ENCODE data around the gene OST4.
A peak's percentile ranks its signal among the peaks of the same experiment; 100 is the strongest.

The OST4 gene

DNA sequence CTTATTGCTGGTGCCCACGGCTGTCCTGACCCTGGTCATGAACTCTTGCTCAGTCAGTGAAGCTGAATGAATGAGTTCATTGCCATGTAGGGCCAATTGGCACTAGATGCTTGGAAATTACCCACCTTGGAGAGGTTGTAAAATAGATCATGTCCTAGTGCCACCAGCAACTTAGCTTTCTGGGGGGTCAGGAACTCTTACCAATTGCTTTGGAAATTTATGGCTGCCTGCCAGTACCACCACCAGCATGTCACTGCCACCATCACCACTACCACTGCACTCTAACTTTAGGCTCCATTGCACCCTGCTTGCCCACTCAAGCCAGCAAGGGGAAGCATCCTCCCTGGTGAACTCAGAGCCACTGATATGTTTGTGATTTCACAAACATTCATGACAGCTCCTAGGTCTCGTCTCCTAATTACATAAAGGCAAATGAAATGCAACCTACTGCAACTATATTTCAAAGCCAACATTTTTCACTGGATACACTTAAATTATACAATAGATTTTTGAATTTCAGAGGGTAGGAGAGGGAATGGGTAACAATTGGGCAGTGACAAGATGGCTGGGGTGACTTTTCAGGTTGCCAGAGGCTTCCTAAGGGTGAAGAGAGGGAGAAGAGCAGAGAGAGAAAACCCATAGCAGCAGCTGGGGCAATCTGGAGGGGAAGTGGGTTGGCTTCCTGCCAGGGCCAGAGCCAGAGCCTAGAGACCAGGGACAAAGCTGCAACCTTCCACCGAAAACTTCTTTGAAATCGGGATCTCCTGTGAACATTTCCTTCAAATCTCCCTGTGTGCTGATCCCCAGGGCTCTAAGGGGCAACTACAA, 3.5 kb upstream of the OST4 start:
- peak overlapping the region; percentile 36 for H3K4me3 Mint-ChIP-seq
- no peaks in the 10 kb centered on the region for H3K27me3 Mint-ChIP-seq
- H3K9me3 Mint-ChIP-seq, result no peaks in the 10 kb centered on the region
- no peak for DNase-seq
- peaks cover 71% of the 10 kb centered on the region for H3K4me1 Mint-ChIP-seq
- H3K27ac Mint-ChIP-seq, result peak overlapping the region; percentile 13 to 88
- no peak for ATAC-seq

GRCh38 chr2:27073782-27074181, 2.3 kb upstream of the OST4 start:
- ATAC-seq, result no peak
- no peaks in the 10 kb centered on the region for H3K9me3 Mint-ChIP-seq
- H3K4me3 Mint-ChIP-seq, result no peak overlapping the region
- H3K4me1 Mint-ChIP-seq, result peaks cover 80% of the 10 kb centered on the region
- no peaks in the 10 kb centered on the region for H3K27me3 Mint-ChIP-seq
- DNase-seq, result no peak
- no peak overlapping the region for H3K27ac Mint-ChIP-seq

DNA sequence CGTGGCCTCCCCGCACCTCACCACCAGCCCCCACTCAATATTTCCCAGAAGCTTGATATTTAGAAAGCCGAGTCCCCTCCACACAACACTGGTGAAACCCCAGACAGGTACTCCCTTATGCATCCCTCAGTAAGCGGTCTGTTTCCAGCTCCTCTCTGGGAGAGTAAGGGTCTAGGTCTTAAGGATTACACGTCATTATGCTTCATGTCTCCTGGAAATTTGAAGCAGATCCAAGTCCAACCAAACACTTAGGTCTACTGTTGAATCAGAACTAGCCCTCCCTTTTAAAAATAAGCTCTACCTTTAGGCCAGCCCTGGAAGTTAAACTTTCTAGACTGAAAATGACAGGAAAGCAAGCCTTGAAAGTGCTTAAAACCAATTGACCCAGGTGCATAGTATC, 1.5 kb upstream of the OST4 start:
- Mint-ChIP-seq H3K4me3 (peak overlapping the region; percentile 91 to 94), H3K4me1 (peaks cover 86% of the 10 kb centered on the region), H3K9me3 (no peaks in the 10 kb centered on the region), H3K27me3 (no peaks in the 10 kb centered on the region), H3K27ac (no peak overlapping the region)
- DNase-seq (no peak), ATAC-seq (no peak)

DNA sequence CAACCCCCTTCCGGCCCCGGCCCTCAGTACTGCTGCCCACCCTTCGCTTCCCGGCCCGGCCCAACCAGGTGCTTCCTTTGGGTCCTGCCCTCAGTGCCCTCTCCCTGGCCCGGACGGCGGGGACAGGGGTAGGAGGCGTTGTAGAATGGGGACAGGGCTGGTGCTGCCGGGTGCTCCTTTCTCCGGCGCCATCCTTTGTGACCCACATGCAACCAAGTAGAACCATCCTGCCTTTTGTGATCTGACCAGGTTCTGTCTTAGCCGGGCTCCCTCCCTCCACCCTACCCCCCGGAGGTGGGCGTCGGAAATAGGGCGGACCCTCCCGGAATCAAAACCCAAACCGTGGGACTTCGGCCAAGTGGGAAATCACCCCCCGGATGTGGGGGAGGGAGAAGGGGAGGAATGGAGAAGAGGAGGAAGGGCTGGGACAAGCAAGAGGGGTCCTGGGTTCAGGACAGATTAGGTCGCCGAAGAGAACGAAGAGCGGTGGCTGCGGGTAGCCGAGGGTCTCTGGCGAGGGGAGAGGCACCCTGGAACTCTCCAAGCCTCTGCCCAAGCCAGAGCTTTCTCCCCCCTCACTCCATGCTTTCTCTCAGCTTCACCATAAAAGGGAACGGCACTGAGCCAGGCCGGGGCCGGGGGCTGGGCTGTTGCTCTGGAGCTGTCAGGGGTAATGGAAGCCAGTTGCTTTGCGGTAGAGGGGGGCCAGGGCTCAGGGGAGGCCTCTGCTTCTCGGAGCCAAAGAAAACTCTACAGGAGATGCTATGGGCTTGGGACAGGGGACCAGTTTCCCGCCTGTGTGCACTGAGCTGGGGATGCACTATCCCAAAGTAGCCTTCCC, 756 bp upstream of the OST4 start:
- ATAC-seq, result peak; percentile 62
- H3K4me3 Mint-ChIP-seq, result peak overlapping the region; percentile 91 to 94
- peaks cover 80% of the 10 kb centered on the region for H3K4me1 Mint-ChIP-seq
- H3K9me3 Mint-ChIP-seq, result no peaks in the 10 kb centered on the region
- H3K27ac Mint-ChIP-seq, result peak overlapping the region; percentile 79 to 86
- DNase-seq, result peak in 1 of 2 donors; percentile 66
- H3K27me3 Mint-ChIP-seq, result no peaks in the 10 kb centered on the region

GRCh38 chr2:27070653-27071276, 689 bp downstream of the OST4 start:
- H3K27ac Mint-ChIP-seq, result peak overlapping the region; percentile 96 to 98
- H3K4me1 Mint-ChIP-seq, result peaks cover 79% of the 10 kb centered on the region
- no peaks in the 10 kb centered on the region for H3K27me3 Mint-ChIP-seq
- no peaks in the 10 kb centered on the region for H3K9me3 Mint-ChIP-seq
- peak; percentile 5 for ATAC-seq
- peak overlapping the region; percentile 97 to 98 for H3K4me3 Mint-ChIP-seq
- no peak for DNase-seq

DNA sequence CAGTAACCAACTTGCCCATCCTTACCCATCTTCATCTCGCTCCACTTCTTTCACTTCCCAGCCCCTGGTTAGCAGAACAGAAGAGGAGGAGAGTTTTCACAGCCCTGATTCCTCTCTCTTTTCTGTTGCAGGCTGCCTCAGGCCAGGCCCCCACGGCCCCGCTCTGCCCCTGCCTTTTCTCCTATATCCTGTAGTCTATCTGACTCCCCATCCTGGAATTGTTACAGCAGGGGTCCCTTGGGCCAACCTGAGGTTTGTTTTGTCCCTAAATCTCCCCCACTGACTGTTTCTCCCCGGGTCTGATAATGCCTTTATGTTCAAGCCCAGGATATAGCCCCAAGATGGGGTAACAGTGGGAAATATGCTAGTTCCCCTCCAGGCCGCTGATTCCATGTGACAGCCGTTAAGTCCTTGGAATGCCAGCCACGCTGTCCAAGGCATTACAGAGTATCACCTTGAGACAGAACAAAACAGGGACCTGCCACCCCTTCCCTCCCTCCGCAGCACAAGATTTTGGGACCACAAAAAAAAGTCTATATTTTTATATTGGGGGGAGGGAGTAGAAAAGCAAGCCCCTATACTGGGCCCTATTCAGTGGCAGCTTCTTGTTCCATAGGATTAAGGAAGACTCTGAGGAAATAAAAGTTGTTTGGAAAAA, 1.4 kb downstream of the OST4 start:
- H3K4me1 Mint-ChIP-seq, result peaks cover 73% of the 10 kb centered on the region
- peak overlapping the region; percentile 97 to 98 for H3K4me3 Mint-ChIP-seq
- no peaks in the 10 kb centered on the region for H3K9me3 Mint-ChIP-seq
- ATAC-seq (no peak), DNase-seq (no peak)
- peak overlapping the region; percentile 65 to 79 for H3K27ac Mint-ChIP-seq
- H3K27me3 Mint-ChIP-seq, result no peaks in the 10 kb centered on the region

GRCh38 chr2:27069436-27069835, 2.0 kb downstream of the OST4 start:
- H3K4me1 Mint-ChIP-seq, result peaks cover 67% of the 10 kb centered on the region
- H3K4me3 Mint-ChIP-seq, result peak overlapping the region; percentile 97 to 98
- ATAC-seq (no peak), DNase-seq (no peak)
- no peaks in the 10 kb centered on the region for H3K27me3 Mint-ChIP-seq
- H3K9me3 Mint-ChIP-seq, result no peaks in the 10 kb centered on the region
- H3K27ac Mint-ChIP-seq, result peak overlapping the region; percentile 79 to 86

DNA sequence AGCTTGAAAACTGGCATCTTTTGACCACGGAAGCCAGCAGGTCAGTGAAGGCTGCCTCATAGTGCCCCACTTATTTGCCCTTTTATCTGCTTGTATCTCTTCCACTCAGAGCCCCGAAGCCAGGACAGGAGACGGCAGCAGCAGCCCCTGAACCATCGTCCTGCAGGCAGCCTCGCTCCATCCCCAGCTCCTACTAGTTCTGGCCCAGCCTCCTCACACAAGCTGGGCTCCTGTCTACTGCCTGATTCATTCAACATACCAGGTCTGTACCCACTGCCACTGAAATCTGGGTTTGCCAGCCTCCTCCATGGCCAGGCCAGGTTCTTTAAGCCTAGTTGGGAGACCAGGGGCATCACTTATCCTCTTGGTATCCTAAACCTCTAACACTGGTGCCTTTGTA, 4.1 kb downstream of the OST4 start:
- no peak for ATAC-seq
- no peak for DNase-seq

GRCh38 chr2:27065128-27065527, 6.3 kb downstream of the OST4 start:
- Mint-ChIP-seq H3K4me1 (peaks cover 31% of the 10 kb centered on the region), H3K27me3 (no peaks in the 10 kb centered on the region), H3K4me3 (no peak overlapping the region), H3K9me3 (no peaks in the 10 kb centered on the region), H3K27ac (no peak overlapping the region)
- ATAC-seq (no peak), DNase-seq (no peak)

More for the DNA sequence above, 4.1 kb downstream of the OST4 start:
- Mint-ChIP-seq H3K4me3 (no peak overlapping the region), H3K4me1 (peaks cover 46% of the 10 kb centered on the region), H3K27ac (peak overlapping the region in 1 of 2 donors; percentile 51), H3K9me3 (no peaks in the 10 kb centered on the region), H3K27me3 (no peaks in the 10 kb centered on the region)

GRCh38 chr2:27060323-27060722, 11.1 kb downstream of the OST4 start:
- no peaks in the 10 kb centered on the region for H3K9me3 Mint-ChIP-seq
- H3K4me3 Mint-ChIP-seq, result no peak overlapping the region
- no peaks in the 10 kb centered on the region for H3K27me3 Mint-ChIP-seq
- H3K27ac Mint-ChIP-seq, result no peak overlapping the region
- no peaks in the 10 kb centered on the region for H3K4me1 Mint-ChIP-seq
- no peak for DNase-seq
- no peak for ATAC-seq

GRCh38 chr2:27059141-27059820, 12.2 kb downstream of the OST4 start:
- H3K27me3 Mint-ChIP-seq, result no peaks in the 10 kb centered on the region
- H3K9me3 Mint-ChIP-seq, result no peaks in the 10 kb centered on the region
- no peak for ATAC-seq
- H3K27ac Mint-ChIP-seq, result no peak overlapping the region
- no peak overlapping the region for H3K4me3 Mint-ChIP-seq
- no peaks in the 10 kb centered on the region for H3K4me1 Mint-ChIP-seq
- DNase-seq, result no peak

GRCh38 chr2:27058210-27058609, 13.2 kb downstream of the OST4 start:
- H3K4me1 Mint-ChIP-seq, result peaks cover 2% of the 10 kb centered on the region
- no peak overlapping the region for H3K27ac Mint-ChIP-seq
- no peak overlapping the region for H3K4me3 Mint-ChIP-seq
- H3K9me3 Mint-ChIP-seq, result no peaks in the 10 kb centered on the region
- DNase-seq (no peak), ATAC-seq (no peak)
- H3K27me3 Mint-ChIP-seq, result no peaks in the 10 kb centered on the region

DNA sequence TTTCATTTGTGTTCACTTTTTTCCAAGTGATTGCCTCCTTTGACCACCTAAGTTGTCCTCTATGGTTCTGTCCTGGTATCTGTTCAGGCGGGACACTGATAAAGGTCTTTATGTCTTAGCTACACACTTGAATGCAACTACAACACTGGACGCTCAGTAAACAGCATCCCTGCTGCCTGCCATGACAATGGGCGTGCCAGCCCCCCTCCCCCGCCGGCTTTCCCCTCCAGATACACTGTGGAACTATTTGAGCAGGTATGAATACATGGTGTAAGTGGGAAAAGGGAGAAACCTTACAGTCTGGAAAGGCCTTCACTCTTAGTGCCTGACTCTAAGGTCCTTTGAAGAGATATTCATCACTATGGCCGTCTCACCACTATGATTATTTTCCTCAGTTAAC, 14.3 kb downstream of the OST4 start:
- DNase-seq (no peak), ATAC-seq (no peak)
- peaks cover 12% of the 10 kb centered on the region for H3K4me1 Mint-ChIP-seq
- no peaks in the 10 kb centered on the region for H3K27me3 Mint-ChIP-seq
- no peaks in the 10 kb centered on the region for H3K9me3 Mint-ChIP-seq
- no peak overlapping the region for H3K27ac Mint-ChIP-seq
- H3K4me3 Mint-ChIP-seq, result no peak overlapping the region

DNA sequence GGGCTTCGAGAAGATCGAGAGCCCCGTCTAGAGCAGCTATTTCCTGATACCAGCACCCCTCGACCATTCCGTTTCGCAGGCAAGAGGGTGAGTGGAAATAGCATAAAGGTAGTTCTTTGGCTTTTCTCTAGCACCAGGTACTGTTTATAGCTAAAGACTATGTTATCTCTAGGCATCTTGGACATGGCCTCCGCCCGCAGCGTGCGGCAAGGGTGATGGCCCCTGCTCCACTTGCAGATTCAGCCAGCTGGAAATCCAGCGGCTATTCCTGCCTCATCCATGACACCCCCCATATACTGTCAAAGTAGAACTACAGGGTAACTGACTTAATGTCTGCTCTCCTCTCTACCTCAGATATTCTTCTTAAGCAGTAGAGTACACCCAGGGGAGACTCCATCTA, 16.7 kb downstream of the OST4 start:
- H3K4me3 Mint-ChIP-seq, result no peak overlapping the region
- peaks cover 0 to 6% of the 10 kb centered on the region in 2 donors for H3K9me3 Mint-ChIP-seq
- peaks cover 35% of the 10 kb centered on the region for H3K4me1 Mint-ChIP-seq
- ATAC-seq (no peak), DNase-seq (no peak)
- no peaks in the 10 kb centered on the region for H3K27me3 Mint-ChIP-seq
- no peak overlapping the region for H3K27ac Mint-ChIP-seq

DNA sequence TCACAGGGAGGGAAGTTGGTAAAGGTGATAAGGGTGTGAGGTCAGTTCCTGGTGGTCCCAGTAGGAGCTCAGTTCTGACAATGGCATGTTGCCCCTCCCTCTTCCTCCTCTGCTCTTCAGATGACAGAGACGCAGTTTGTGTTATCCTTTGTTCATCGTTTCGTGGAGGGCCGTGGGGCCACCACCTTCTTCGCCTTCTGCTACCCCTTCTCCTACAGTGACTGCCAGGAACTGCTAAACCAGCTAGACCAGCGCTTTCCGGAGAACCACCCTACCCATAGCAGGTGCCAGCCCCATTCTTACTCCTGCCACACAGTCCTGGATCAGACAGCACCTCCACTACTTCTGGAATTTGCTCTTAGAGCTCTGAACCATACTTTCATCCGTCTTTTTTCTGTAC, 17.7 kb downstream of the OST4 start:
- Mint-ChIP-seq H3K27me3 (no peaks in the 10 kb centered on the region), H3K9me3 (peaks cover 0 to 6% of the 10 kb centered on the region in 2 donors), H3K4me3 (no peak overlapping the region), H3K4me1 (peaks cover 41% of the 10 kb centered on the region), H3K27ac (no peak overlapping the region)
- DNase-seq (no peak), ATAC-seq (no peak)
